Common myeloid progenitor, CD34-positive (primary cell): Measurements from ENCODE around the gene NFYB.

ENCODE experiments used
- CTCF ChIA-PET: fragments of 350-600 bp; sonication (Branson Sonifier 250); formaldehyde crosslinking; loops from one replicate; lab custom pipeline; 2021; ENCODE audit warnings: antibody characterized with exemption; lab: Charles Lee
- POLR2A ChIA-PET: fragments of 350-600 bp; sonication (Branson Sonifier 250); formaldehyde crosslinking; loops from one replicate; lab custom pipeline; 2021; ENCODE audit warnings: antibody characterized with exemption; lab: Charles Lee
- DNase-seq, 3 donors: peaks; one replicate each; pipeline versions ENCODE4 v3.0.0 to v3.0.0-alpha.2; 2013
- H3K27ac ChIP-seq, 2 experiments: 1 replicate in 1 of 2; 2 replicates in 1 of 2; pipeline ENCODE4 v1.7.0; 2013; ENCODE audit warnings: inconsistent platforms in 2 of 2, low read length in 2 of 2, mild to moderate bottlenecking in 2 of 2, low read depth in 1 of 2, moderate library complexity in 1 of 2; ENCODE audit not compliant: severe bottlenecking in 2 of 2, insufficient read depth in 1 of 2, poor library complexity in 1 of 2
- H3K27me3 ChIP-seq, 5 experiments: replicated peaks in 2 of 5; 1 replicate in 3 of 5; 2 replicates in 2 of 5; pipeline versions ENCODE4 v1.6.1 to v1.7.0; 2013; ENCODE audit warnings: low read length in 4 of 5, mild to moderate bottlenecking in 2 of 5, moderate library complexity in 2 of 5, inconsistent platforms in 1 of 5; ENCODE audit not compliant: insufficient read depth in 5 of 5, control insufficient read depth in 4 of 5
- H3K36me3 ChIP-seq, 4 experiments: 1 replicate in 2 of 4; 2 replicates in 2 of 4; pipeline versions ENCODE4 v1.6.1 to v1.7.0; 2013; ENCODE audit warnings: low read length in 3 of 4, control low read depth in 1 of 4, mild to moderate bottlenecking in 1 of 4; ENCODE audit not compliant: control insufficient read depth in 4 of 4, insufficient read depth in 4 of 4
- H3K4me1 ChIP-seq, 4 experiments: 1 replicate in 3 of 4; 2 replicates in 1 of 4; pipeline versions ENCODE4 v1.6.1 to v1.7.1; 2013; ENCODE audit warnings: low read length in 3 of 4, mild to moderate bottlenecking in 3 of 4, control low read depth in 1 of 4, inconsistent platforms in 1 of 4, moderate library complexity in 1 of 4; ENCODE audit not compliant: control insufficient read depth in 4 of 4, insufficient read depth in 4 of 4; ENCODE audit errors: control extremely low read depth in 1 of 4
- H3K4me3 ChIP-seq, 7 experiments: 1 replicate in 4 of 7; 2 replicates in 3 of 7; pipeline versions ENCODE4 v1.5.1 to v1.7.0; 2013; ENCODE audit warnings: mild to moderate bottlenecking in 7 of 7, low read length in 6 of 7, moderate library complexity in 6 of 7, inconsistent platforms in 2 of 7, low read depth in 2 of 7, control low read depth in 1 of 7; ENCODE audit not compliant: insufficient read depth in 4 of 7, control insufficient read depth in 1 of 7; ENCODE audit errors: extremely low read depth in 1 of 7
- H3K9me3 ChIP-seq, 5 experiments: 1 replicate in 4 of 5; 2 replicates in 1 of 5; pipeline versions ENCODE4 v1.6.1 to v1.7.1; 2013; ENCODE audit warnings: low read length in 4 of 5, mild to moderate bottlenecking in 2 of 5, inconsistent platforms in 1 of 5, low read depth in 1 of 5, moderate library complexity in 1 of 5; ENCODE audit not compliant: control insufficient read depth in 4 of 5, insufficient read depth in 2 of 5; ENCODE audit errors: control extremely low read depth in 1 of 5
- WGBS: methylation state at CpG from one replicate; pipeline ENCODE4 v1.1.5; 2013; ENCODE audit not compliant: insufficient coverage; 5-methylcytosine and 5-hydroxymethylcytosine counted together

The NFYB gene

GRCh38 chr12:104083769-104084475 is 54.1 kb downstream of the NFYB start:
- H3K27ac ChIP-seq = no peak overlapping the region
- no peaks in the 10 kb centered on the region for H3K9me3 ChIP-seq
- H3K4me1 ChIP-seq = no peaks in the 10 kb centered on the region
- peaks cover 12 to 37% (median 22%) of the 10 kb centered on the region in 4 experiments for H3K36me3 ChIP-seq
- H3K27me3 ChIP-seq = no peaks in the 10 kb centered on the region
- ChIA-PET CTCF (interaction anchor here (1.4 kb wide), 1 partner anchor 8 kb away, joined by 6 read pairs; no protein-coding TSS in a partner anchor), POLR2A (no interaction called here)
- no peak overlapping the region for H3K4me3 ChIP-seq
- WGBS = 100% methylated on average over 8 of the region's 8 CpGs
- DNase-seq = no peak

GRCh38 chr12:104080764-104081163 is 57.2 kb downstream of the NFYB start:
- H3K4me3 ChIP-seq = no peak overlapping the region
- peaks cover 6 to 17% (median 12%) of the 10 kb centered on the region in 4 experiments for H3K36me3 ChIP-seq
- no CpG with 5 or more reads among the region's 1 CpG for WGBS
- H3K27me3 ChIP-seq = no peaks in the 10 kb centered on the region
- no peaks in the 10 kb centered on the region for H3K9me3 ChIP-seq
- no peaks in the 10 kb centered on the region for H3K4me1 ChIP-seq
- DNase-seq = no peak
- ChIA-PET POLR2A (no interaction called here), CTCF (no interaction called here)
- no peak overlapping the region for H3K27ac ChIP-seq

- no peaks in the 10 kb centered on the region for H3K27me3 ChIP-seq
- DNase-seq = no peak
- ChIA-PET CTCF (interaction anchor here (0.9 to 1.5 kb wide), 3 partner anchors 11 to 30 kb away, joined by 3 read pairs; no protein-coding TSS in a partner anchor), POLR2A (no interaction called here)
- H3K9me3 ChIP-seq = no peaks in the 10 kb centered on the region
- no peak overlapping the region for H3K27ac ChIP-seq
- H3K4me1 ChIP-seq = no peaks in the 10 kb centered on the region
- no peak overlapping the region for H3K4me3 ChIP-seq
- no CpG with 5 or more reads among the region's 1 CpG for WGBS
- peaks cover 6 to 13% (median 10%) of the 10 kb centered on the region in 4 experiments for H3K36me3 ChIP-seq
Measured at GRCh38 chr12:104079024-104079423, 59.0 kb downstream of the NFYB start.

DNA sequence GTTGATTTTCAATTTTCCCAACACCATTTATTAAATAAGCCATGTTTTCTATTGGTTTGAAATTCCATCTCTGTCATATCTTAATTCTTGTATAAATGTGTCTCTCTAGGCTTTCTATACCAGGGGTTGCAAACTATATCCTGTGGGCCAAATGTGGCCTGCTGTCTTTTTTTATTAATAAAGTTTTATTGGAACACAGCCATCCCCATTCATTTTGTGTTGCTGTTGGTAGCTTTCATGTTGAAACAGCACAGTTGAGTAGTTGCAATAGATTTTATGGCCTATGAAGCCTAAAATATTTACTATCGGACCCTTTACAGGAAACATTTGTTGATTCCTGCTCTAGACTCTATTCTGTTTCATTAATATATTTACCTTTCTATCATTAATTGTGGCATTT is 64.3 kb downstream of the NFYB start:
- POLR2A ChIA-PET = no interaction called here
- DNase-seq = no peak
- peaks cover 1 to 7% (median 4%) of the 10 kb centered on the region in 4 experiments for H3K36me3 ChIP-seq
- CTCF ChIA-PET = interaction anchor here (1.6 kb wide), 1 partner anchor 35 kb away, joined by 4 read pairs; no protein-coding TSS in a partner anchor
- H3K9me3 ChIP-seq = no peaks in the 10 kb centered on the region
- no peaks in the 10 kb centered on the region for H3K4me1 ChIP-seq
- no peak overlapping the region for H3K27ac ChIP-seq
- H3K4me3 ChIP-seq = no peak overlapping the region
- H3K27me3 ChIP-seq = no peaks in the 10 kb centered on the region
- WGBS = no CpG with 5 or more reads among the region's 1 CpG

GRCh38 chr12:104072099-104072498 is 65.9 kb downstream of the NFYB start:
- Histone ChIP-seq H3K27me3 (no peaks in the 10 kb centered on the region), H3K4me1 (no peaks in the 10 kb centered on the region), H3K4me3 (no peak overlapping the region), H3K27ac (no peak overlapping the region), H3K9me3 (no peaks in the 10 kb centered on the region), H3K36me3 (peaks cover 2 to 16% (median 4%) of the 10 kb centered on the region in 4 experiments)
- no peak for DNase-seq
- POLR2A ChIA-PET = no interaction called here
- WGBS = 100% methylated on average over 2 of the region's 2 CpGs
- CTCF ChIA-PET = no interaction called here
